HG03457 (cell line): ENCODE measurements around the gene SMC5.
"Not testable (repeated sequence)": the region's sequence is repeated elsewhere in the genome, so short reads cannot be mapped to it uniquely, and the experiment has no call there.

Experiments used
- ATAC-seq: cut with Tn5 transposase; IDR thresholded peaks from one replicate; pipeline ENCODE4 v1.9.1; 2021; ENCODE audit warnings: moderate number of reproducible peaks; ENCODE audit not compliant: unreplicated experiment

The SMC5 gene

GRCh38 chr9:70262948-70263347, 4.2 kb downstream of the SMC5 start:
- no peak for ATAC-seq

DNA sequence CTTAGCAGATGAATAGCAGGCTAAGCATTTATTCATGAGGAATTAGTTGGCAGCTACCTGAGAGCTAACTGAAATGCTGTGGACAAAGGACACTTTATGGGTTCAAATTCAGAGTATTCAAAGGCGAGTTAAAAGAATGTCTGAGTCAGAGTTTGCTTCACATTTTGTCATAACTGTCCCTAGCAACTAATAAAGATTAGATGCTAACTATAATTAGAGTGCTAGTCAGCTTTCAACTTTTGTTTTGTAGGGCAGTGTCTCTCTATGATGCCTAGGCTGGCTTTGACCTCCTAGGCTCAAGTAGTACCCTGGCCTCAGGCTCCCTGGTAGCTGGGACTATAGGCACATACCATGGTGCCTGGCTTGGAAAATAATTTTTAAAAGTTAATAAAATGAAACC, 4.6 kb downstream of the SMC5 start:
- ATAC-seq: no peak

GRCh38 chr9:70278305-70278704, 19.5 kb downstream of the SMC5 start:
- ATAC-seq: no peak

- no peak for ATAC-seq
Measured at GRCh38 chr9:70283848-70284247, 25.1 kb downstream of the SMC5 start.

GRCh38 chr9:70285246-70285645, 26.5 kb downstream of the SMC5 start:
- no peak for ATAC-seq

GRCh38 chr9:70285981-70286598, 27.3 kb downstream of the SMC5 start:
- ATAC-seq: no peak

- no peak for ATAC-seq
Measured at GRCh38 chr9:70290626-70291025, 31.8 kb downstream of the SMC5 start.

DNA sequence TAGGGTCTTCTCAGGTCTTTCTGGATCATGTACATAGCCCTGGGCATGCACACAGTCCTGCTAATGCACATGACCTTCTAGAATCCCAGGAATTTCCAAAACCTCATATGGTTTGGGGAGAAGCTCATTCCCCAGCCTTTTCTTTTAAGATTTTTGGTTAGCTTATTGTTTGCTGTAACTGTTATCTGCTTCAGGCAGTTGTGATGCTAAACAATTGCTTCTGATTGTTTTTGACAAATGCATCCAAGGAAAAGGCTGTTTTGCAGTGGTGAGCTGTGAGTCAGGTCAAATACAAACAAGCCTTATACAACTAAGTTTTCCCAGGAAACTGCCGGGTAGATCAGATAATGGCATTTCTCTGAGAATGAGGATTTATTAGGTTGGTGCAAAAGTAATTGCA, 32.7 kb downstream of the SMC5 start:
- ATAC-seq: no peak

- no peak for ATAC-seq
Measured at GRCh38 chr9:70292253-70292652, 33.5 kb downstream of the SMC5 start.

- ATAC-seq: no peak
Measured at GRCh38 chr9:70293214-70293613, 34.4 kb downstream of the SMC5 start.

DNA sequence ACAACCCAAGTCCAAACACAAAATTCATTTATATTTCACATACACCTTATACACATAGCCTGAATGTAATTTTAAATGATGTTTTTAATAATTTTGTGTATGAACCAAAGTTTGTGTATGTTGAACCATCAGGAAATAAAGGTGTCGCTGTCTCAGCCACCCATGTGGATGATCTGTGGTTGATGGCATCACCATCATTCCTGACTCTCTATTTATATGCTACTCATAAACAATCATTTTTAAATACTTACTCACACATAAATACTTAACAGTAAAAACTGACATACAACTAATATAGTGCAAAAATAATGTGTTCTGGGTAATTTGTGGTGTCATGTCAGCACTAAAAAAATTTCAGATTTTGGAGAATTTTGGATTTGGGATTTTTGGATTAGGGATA, 38.4 kb downstream of the SMC5 start:
- ATAC-seq: no peak

- ATAC-seq: no peak
Measured at GRCh38 chr9:70298245-70298771, 39.5 kb downstream of the SMC5 start.

DNA sequence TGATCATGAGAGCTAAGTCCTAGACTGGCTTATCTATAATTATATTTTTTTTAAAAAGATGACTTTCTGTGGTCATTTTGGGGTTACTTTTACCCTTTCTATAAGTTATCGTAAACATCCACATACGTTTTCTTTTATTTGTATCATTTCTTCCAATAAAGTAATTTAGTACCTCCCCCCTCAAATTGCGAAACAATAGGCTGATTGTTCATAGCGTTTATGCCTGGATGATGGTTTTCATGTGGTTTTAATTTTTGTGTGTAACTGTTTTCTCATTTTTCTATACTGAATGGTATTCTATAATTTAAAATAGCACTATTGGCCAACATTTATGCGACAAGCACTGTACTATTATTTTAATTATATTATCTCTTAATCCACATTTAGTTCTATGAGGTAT, 44.5 kb downstream of the SMC5 start:
- no peak for ATAC-seq

GRCh38 chr9:70304810-70305209, 46.0 kb downstream of the SMC5 start:
- ATAC-seq: no peak

DNA sequence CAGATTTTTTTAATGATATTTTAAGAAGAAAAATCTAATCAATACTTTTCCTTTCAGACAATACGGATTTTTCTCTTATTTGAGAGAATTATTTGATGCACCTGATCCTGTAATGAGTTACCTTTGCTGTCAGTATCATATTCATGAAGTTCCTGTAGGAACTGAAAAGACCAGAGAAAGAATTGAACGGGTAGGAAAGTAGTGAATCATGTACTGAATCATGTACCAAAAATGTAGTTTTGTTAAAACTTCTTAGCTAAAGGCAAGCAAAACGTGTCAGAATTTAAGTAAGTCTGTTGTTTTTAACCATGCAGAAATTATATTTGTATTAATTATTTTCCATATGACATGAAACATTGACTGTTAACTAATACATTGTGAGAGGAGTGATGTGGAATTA, 56.6 kb downstream of the SMC5 start:
- no peak for ATAC-seq

DNA sequence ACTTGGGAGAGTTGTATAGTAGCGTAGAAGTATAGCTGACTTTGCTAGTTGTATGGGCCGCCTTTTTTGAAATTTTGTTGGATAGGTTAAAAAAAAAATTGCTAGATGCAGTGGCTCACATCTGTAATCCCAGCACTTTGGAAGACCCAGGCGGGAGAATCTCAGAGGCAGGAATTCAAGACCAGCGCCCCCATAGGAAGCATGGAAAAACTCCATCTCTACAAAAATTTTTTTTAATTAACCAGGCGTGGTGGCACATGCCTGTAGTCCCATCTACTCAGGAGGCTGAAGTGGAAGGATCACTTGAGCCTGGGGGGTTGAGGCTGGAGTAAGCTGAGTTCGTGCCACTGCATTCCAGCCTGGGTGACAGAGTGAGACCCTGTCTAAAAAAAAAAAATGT, 59.2 kb downstream of the SMC5 start:
- no peak for ATAC-seq

DNA sequence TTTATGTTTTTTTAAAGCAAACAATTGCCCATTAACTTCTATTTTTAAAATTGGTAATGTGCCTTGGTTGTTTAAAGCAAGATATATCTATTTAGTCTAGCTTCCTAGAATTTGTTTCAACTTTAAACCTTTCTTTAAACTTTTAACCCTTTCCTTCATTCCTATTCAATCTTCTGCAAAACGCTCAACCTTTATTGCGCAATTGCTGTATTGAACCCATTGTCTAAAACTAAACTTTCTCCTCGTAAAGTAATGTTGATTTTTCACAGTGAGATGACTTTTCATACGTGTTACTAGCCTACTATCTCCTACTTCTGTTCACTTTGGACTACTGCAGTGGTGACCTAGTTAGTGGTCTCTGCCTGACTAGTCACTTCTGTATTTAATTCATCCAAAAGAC, 63.3 kb downstream of the SMC5 start:
- ATAC-seq: no peak

- ATAC-seq: no peak
Measured at GRCh38 chr9:70324963-70325362, 66.2 kb downstream of the SMC5 start.

DNA sequence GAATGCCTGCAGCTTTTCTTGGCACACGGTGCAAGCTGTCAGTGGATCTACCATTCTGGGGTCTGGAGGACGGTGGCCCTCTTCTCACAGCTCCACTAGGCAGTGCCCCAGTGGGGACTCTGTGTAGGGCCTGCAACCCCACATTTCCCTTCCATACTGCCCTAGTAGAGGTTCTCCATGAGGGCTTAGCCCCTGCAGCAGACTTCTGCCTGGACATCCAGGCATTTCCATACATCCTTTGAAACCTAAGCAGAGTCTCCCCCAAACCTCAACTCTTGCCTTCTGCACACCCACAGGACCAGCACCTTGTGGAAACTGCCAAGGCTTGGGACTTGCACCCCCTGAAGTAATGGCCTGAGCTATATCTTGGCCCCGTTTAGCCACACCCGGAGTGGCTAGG, 69.8 kb downstream of the SMC5 start:
- ATAC-seq: not testable (repeated sequence)

DNA sequence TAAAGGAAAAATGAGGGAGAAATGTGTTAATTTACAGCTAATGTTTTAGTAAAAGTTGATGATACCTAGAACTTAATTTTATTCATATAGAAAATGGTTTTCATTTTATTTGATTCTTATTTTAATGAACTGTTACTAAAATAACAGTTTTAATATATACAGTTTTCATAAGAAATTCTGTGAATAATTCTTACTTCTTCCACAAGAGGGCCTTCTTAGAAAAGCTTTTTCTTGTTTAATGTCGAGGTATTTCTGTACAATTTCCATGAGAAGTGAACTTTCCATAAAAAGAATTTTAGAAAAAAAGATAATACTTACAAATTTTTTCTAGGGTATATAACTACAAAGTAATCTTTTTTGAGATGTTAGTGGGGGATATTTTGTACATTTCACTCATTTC, 81.8 kb downstream of the SMC5 start:
- ATAC-seq: no peak

GRCh38 chr9:70347046-70347445, 88.3 kb downstream of the SMC5 start:
- no peak for ATAC-seq

- no peak for ATAC-seq
Measured at GRCh38 chr9:70352356-70352755, 93.6 kb downstream of the SMC5 start.

DNA sequence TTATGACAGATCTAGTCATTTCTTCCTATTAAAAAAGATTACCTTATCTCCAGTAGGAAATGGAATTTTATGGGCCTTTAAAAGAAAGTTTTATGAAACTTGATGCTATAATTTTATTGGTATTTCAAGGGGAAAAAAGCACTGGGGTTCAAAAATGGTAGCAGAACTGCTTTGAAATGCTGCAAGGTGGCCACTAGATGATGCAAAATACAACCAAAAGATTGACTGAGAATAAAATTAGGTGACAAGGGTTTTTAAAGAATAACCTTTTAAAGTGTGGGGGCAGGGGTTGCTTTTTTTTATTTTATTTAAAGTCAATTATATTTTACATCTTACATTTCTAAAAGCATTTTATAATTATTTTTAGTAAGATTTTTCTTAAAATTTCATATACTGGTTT, 94.0 kb downstream of the SMC5 start:
- ATAC-seq: no peak
